ENCODE measurements around the gene ELAC2.
"Not testable (repeated sequence)": the region's sequence is repeated elsewhere in the genome, so short reads cannot be mapped to it uniquely, and the experiment has no call there.

Gene ELAC2

DNA sequence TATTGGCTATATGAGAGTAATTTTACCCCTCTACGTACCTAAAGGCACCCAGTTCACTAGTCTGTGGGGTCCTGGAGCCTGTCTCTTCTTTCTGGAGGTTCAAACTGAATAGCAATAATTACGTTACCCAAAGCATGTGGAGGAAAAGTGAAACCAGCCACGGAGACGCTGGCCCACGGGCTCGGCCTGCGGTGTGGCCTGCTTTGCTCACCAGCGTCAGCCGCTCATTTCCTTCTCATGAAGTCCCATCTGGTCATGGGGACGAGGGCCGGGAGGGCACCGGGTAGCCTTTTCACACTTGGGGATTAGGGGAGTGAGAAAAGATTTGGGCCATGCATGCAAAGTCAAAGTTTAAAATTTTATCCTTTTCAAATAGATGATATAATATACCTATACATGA lies 26.9 kb downstream of the ELAC2 start:
- no peak for DNase-seq (ENCODE audit: low spot score)
- no peak for FAIRE-seq

DNA sequence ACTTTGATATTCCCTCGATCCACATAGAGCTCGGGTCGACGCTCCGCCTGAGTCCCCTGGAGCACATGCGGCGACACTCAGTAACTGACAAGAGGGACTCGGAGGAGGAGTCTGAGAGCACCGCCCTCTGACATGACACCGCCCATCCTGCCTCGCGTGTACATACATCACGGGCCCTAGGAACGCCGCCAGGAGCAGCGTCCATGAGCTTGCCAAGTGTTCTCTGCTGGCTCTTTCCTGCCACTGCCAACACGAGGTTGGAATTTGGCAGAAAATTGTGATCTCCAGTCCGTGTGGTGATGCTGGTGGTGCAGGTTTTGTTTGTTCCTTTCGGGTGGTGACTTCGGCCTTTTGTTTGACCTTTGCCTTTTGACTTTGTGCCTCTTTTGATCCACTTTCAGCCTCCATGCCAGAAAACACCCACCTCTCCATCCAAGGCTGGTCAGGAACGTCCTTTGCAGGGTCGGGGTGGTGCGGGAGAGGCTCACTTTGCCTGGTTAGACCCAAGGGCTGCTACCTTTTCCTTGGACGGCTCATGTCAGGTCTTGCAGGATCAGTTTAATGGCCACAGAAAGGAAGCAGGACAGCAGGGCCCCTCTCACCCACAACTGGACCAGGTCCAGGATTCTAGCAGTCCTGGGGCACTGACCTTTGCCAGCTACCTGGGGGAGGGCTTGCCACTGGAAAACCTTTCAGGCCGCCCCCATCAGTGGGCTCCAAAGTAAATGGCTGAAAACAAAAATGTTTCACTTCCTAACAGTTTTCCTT lies 27.6 kb downstream of the ELAC2 start:
- FAIRE-seq: no peak
- no peak for DNase-seq (ENCODE audit: low spot score)

DNA sequence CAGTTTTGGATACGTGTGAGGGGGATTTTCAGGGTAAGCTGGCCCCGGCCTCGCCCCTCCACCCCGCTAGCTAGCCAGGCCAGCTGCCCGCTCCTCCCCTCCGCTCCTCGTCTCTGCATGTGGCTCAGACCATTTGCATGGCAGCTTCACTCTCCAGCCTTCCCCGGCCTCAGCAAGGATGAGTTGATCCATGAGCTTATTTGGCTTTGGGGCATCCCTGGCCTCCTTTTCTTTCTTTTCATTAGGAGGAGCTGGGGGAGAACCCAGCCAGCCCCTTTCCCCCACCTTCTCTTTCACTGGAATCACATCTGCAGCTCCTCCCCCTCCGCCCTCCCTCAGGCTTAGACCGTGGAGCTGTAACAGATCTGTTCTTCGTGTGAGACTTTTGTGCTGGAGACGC lies 30.7 kb downstream of the ELAC2 start:
- no peak for FAIRE-seq
- no peak for DNase-seq (ENCODE audit: low spot score)

GRCh38 chr17:12985431-12986293 lies 32.2 kb downstream of the ELAC2 start:
- no peak for DNase-seq (ENCODE audit: low spot score)

DNA sequence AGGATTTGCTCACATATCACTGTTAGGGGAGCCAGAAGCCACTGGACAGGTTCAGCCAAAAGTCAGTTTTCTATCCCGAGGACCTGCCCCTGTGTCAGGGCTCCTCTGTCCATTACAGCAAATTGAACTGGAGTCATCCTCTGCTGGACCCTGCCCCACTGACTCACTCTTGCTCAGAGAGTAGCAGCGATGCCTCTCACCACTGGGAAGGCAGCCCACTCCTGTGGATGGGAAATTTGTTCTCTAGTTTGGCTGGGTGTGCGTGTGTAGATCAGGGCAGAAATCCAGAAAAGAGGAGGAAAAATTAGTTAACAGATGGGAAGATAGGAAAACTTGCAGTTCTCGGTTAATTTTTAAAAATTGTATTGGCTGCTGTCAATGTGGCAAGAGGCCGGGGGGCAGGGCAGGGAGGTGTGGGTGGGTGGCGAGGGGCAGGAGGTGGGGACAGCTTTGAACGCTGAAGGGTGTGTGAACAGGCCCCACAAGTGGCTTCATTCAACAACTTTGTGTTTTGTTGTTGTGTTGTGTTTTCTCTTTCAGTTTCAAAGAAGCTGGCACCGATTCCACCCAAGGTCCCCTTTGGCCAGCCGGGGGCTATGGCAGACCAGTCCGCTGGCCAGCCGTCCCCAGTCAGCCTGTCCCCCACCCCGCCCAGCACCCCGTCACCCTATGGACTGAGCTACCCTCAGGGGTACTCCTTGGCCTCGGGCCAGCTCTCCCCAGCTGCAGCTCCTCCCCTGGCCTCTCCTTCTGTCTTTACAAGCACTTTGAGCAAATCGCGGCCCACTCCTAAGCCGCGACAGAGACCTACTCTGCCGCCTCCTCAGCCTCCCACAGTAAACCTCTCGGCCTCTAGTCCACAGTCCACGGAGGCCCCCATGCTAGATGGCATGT lies 33.6 kb downstream of the ELAC2 start:
- FAIRE-seq (no peak), DNase-seq (ENCODE audit: low spot score) (no peak)

More at GRCh38 chr17:12985431-12986293, 32.2 kb downstream of the ELAC2 start:
- no peak for FAIRE-seq

GRCh38 chr17:12982224-12982623 lies 35.6 kb downstream of the ELAC2 start:
- no peak for FAIRE-seq
- DNase-seq (ENCODE audit: low spot score): no peak

- FAIRE-seq (no peak), DNase-seq (ENCODE audit: low spot score) (no peak)
Measured at GRCh38 chr17:12979826-12980500, 37.9 kb downstream of the ELAC2 start.

DNA sequence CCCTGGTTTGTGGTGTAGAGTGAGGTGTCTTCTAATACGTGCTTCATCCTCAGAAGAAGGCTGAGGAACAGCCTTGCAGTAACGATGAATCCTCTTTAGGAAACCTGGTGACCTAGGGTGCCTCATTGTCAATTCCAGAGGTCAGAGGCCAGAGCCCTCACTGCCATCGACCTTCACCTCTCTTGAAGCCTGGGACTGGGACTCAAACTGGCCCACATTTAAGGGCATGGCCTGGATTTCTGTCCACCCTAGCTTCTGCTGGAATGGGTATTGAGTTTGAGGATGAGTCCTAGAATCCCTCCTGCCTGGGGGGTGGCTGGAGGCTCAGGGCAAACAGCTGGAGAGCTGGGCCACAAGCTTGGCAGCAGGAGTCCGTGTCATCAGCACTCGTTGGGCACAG lies 38.6 kb downstream of the ELAC2 start:
- FAIRE-seq: no peak
- DNase-seq (ENCODE audit: low spot score): no peak

DNA sequence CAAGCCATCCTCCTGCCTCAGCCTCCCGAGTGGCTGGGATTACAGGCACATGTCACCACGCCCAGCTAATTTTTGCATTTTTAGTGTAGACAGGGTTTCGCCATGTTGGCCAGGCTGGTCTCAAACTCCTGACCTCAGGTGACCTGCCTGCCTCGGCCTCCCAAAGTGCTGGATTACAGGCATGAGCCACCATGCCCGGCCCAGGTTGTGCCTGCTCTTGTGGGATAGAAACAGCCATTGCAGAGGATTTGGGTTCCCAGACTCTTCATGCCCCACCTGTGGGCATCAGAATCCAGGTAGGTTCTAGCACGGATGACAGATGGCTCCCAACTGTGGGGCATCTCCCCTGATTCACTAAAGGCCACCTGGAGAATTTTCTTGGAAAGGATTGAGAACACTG lies 39.0 kb downstream of the ELAC2 start:
- not testable (repeated sequence) for FAIRE-seq; DNase-seq (ENCODE audit: low spot score)

GRCh38 chr17:12977008-12977751 lies 40.6 kb downstream of the ELAC2 start:
- FAIRE-seq (no peak), DNase-seq (ENCODE audit: low spot score) (no peak)

DNA sequence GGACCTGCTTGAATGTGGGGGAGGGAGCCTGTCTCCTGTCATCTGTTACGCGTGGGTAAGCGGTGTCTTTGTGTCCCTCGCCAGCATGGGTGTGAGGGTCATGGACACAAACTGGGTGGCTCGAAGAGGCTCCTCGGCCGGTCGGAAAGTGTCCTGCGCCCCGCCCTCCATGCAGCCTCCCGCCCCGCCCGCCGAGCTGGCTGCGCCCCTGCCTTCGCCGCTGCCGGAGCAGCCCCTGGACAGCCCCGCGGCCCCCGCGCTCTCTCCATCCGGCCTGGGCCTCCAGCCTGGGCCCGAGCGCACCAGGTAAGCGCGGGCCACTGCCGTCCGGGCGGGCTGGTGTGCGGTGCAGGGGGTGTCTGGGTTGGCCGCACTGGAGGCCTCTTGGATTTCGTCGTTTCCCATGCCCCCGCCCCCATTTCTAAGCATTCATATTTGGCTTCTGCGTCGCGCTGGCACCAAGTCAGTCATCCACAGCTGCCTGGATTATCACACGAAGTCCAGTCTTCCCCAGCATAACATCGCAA lies 43.8 kb downstream of the ELAC2 start:
- DNase-seq (ENCODE audit: low spot score) (no peak), FAIRE-seq (no peak)

DNA sequence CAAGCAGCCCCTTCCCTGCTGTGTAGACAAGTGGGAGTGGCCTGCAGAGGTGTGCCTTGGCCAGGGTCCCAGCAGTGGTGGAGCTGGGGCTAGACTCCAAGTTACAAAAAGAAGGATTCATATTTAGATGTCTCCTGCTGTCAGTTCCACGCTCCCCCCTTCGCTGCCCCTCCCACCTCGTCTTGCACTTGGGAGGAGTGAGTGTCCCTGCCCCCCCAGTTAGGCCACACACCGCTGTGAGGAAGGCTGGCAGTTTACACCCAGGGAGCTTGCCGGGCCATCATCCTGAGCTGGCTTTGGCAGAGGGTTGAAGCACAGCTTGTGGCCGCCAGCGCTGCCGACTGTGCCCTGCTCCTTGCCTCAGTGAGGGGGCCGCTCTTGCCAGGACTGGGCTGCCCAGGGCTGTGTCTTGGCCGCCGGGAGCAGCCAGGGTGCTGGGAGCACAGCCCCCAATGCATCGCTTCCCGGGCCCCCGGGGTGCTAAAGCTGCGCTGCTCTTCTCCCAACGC lies 44.3 kb downstream of the ELAC2 start:
- FAIRE-seq: no peak
- DNase-seq (ENCODE audit: low spot score): no peak

DNA sequence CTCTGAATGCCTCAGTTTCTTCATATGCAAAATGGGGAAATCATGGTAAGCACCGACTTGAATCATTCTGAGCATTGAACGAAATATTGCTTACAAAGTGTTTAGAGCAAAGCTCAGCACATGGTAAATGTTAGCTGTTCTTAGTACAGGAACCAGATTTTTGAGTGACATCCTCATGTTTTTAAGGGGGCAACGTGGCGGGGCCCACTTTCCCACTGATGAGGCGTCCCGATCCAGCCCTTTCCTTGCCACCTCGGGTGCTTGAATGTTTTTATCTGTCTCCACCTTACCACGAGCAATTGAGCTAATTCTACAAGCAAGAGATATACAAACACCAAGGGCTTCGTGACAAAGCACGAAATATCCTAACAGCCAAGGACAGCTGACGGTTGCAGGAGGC lies 49.9 kb downstream of the ELAC2 start:
- FAIRE-seq: no peak

GRCh38 chr17:12966413-12966812 lies 51.4 kb downstream of the ELAC2 start:
- FAIRE-seq (no peak), DNase-seq (ENCODE audit: low spot score) (no peak)

More for the DNA sequence above, 49.9 kb downstream of the ELAC2 start:
- DNase-seq (ENCODE audit: low spot score): no peak

DNA sequence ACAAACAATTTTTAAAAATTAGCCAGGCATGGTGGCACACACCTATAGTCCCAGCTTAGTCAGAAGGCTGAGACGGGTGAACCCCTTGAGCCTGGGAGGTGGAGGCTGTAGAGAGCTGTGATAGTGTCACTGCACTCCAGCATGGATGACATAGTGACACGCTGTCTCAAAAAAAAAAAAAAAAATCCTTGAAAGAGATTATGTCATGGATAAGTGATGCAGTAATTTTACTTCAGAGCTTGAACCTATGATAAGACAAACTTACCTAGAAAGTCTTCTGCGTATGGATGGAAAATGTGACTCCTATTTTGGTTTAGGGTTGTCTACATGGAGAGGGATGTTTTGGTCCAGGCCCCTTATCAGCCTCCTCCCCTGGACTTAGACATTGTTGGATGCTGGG lies 51.8 kb downstream of the ELAC2 start:
- no peak for FAIRE-seq
- no peak for DNase-seq (ENCODE audit: low spot score)

GRCh38 chr17:12964840-12965239 lies 53.0 kb downstream of the ELAC2 start:
- FAIRE-seq (no peak), DNase-seq (ENCODE audit: low spot score) (no peak)

DNA sequence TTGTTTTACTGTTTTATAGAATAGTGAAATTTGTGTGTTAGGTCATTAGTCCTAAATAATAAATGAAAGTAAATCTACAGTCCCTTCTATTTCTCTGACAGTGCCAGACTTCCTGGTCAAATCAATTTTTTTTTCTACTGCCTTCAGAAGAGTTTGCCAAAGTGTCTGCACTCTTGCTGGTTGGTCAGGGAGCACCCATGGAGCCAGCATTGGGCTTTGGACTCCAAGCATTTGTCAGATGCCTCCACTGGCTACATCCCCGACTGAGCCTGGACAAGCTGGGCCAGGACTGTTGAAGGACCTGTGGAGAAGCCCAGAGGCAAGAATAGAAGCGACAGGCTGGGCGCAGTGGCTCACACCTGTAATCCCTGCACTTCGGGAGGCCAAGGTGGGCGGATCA lies 53.7 kb downstream of the ELAC2 start:
- DNase-seq (ENCODE audit: low spot score) (no peak), FAIRE-seq (no peak)

- DNase-seq (ENCODE audit: low spot score) (no peak), FAIRE-seq (no peak)
Measured at GRCh38 chr17:12963505-12963904, 54.3 kb downstream of the ELAC2 start.

DNA sequence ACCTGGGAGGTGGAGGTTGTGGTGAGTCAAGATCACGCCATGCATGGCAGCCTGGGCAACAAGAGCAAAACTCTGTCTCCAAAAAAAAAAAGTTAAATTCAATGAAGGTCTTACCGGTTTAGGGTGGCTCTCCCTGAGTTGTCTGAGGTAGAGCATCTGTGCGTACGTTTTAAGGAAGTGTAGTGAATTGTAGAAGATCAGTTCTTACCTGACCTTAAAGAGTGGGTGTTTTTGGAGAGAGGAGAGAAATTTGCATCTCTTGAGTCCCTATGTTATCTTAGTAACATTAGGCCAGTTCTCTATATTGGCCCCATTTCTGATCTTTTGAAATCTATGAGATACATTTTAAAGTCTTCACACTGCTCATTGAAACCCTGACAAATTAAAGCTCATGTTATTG lies 56.2 kb downstream of the ELAC2 start:
- FAIRE-seq: no peak
- no peak for DNase-seq (ENCODE audit: low spot score)

- no peak for FAIRE-seq
Measured at GRCh38 chr17:12959441-12959840, 58.4 kb downstream of the ELAC2 start.

More at GRCh38 chr17:12959441-12959840, 58.4 kb downstream of the ELAC2 start:
- no peak for DNase-seq (ENCODE audit: low spot score)

Data from urothelium cell line (cell line).